Activated CD8-positive, alpha-beta memory T cell treated with anti-CD3 and anti-CD28 coated beads for 48 hours (primary cell): Measurements from ENCODE around the gene SNAP25.
A peak's percentile ranks its signal among the peaks of the same experiment; 100 is the strongest.

Experiments used
- DNase-seq, 3 experiments: peaks; one replicate each; pipeline ENCODE4 v3.0.0-alpha.2; 2020; ENCODE audit warnings: low read depth in 2 of 3, low spot score in 2 of 3

Gene SNAP25

DNA sequence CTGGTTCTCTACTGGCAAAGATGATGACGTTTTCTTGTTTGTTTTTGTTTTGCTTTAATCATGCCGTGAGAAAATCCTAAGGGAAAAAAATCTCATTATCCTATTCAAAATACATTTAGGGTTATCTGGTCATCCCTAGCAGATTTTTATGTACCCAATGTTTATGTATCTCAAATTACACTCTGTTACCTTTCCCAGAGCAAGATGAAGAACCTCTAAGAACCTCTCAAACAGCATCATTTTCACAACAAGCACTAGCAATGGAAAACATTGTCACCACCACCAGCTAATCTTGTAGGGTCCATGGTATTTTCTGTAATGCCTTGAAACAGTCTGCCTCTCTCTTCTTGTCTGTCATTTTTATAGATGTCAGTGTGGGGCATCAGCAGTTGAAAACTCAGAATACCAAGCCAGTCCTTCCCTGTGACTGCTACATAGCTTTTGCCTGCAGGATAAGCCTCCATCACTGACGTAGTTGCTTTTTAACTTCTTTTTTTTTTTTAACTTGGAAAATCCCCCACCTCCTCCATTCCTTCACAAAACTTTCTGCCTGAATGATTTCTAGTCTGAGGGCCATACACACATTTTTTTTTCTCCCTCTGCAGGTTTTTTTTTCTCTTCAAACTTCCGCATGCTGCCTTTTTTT, 2.4 kb upstream of the SNAP25 start:
- DNase-seq: no peak

DNA sequence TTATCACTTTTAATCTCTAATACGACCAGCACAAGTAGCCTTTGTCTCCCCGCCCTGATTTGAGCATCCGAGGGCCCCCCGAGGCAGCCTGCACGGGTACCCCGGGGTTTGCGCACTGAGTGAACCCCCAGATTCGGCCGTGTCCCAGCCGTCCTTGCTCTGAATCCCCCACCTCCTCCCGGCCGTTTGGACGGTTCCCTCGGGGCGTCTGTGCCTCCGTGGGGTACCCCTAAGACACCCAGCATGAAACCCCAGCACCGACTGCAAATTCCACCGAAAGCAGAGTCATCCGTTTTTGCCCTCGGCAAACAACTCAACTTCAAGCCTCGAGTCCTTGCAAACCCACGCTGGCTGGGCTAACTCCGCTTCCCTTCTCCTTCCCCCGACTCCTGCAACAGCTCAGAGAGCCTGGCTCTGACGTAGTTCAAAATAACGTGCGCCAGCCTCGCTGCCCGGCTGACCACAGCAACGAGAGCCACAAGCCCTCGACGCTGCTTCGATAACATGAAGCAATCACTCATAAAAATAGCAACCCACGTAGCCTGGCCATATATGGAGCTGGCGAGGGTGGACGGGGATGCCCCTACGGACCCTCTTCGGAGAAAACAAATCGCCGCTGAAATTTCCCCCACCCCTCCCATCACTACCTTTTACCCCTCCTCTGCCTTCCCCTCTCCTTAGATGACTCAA, 764 bp upstream of the SNAP25 start:
- peak in 1 of 3 experiments; percentile 7 for DNase-seq

DNA sequence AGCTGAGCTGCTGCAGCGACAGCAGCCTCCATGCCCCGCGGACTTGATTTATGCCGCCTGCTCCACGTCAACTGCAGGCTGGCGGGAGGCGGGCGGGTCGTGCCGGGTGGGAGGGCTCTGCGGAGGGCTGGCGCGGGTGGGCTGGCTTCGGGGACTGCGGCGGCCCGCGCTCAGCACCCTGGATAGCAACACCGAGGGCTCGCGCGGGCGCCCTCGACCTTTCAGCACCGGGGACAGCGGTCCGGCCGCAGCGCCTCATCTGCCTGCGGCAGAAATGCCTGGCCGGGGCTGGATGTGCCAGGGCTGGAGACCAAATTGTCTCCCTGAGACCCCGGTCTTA, 792 bp downstream of the SNAP25 start:
- peak in 2 of 3 experiments; percentile 39 to 40 for DNase-seq

DNA sequence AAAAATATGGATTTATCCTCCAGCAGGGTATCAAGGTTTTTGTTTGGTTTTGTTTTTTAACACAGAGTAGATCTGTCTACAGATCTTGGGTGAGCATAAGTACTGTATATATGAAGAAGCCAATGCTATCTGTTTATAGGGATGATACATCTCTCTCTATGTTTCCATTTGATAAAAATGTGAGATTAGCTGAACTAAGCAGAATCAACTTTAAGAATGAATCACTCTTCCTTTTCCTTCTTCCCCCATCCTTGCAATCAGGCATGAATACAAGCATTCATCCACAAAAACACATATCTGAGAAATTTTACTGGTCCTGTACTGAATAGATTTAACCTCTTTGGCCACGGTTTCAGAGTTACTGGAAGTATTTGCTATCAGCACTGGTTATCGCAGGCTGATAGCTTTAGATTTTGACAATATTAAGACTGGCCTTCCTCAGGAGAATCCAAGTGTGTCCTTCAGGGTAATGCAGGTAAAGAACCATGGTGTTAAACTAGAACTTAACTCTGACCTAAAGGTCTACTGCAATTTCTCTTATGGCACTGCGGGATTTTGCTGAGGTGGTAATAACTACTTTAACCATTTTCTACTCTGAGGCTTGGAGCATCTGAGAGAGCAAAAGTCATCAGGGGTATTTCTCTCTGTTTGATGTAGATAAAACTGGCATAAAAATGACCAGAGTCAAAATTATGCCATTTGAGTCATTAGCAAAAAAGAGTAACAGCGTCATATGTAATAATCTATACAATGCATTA, 1.5 kb downstream of the SNAP25 start:
- DNase-seq: no peak

DNA sequence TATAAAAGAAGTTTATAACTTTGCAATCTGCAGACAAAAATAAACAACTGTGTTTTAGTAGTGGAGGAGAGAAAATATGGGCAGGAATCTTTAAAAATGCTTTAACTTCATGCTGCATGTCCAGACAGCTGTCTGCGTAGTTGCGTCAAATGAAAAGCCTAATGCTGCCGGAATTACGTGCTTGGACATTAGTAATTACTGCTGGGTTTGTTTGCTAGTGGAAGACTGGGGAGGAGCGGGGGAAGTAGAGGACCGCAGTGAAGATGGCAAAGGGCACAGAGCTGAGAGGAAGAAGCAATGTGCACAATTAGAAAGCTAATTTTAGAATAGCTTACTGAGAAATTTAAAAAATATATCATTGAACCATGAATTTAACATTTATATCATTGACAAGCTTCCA, 2.4 kb downstream of the SNAP25 start:
- DNase-seq: no peak

DNA sequence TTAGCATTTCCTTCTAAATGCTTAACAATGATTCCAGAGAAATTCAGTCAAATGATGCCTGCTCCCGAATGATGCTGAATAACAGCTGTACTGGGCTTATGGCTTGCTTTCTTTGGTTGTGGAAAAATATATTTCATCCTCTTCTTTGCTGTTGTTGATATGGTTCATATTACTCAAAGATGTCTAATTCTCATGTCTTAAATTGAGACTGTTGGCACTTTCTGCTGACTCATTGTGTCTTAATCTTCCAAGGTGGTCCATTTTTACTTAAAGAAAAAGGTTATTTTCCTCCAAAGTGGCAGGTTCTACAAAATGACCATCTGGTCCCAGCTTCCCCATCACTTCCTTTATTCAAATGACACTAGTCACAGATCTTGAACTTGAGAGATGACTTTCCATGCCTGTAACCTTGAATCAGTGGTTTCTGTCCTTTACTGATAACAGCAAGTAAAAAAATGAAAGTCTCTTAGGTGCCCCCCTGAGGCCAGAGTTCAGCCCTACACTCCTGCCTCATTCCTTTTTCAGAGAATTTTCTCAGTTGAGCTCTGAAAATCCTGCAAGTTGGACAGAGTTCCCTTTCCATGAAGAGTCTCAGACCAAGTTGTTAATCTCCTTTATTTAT, 6.9 kb downstream of the SNAP25 start:
- no peak for DNase-seq

DNA sequence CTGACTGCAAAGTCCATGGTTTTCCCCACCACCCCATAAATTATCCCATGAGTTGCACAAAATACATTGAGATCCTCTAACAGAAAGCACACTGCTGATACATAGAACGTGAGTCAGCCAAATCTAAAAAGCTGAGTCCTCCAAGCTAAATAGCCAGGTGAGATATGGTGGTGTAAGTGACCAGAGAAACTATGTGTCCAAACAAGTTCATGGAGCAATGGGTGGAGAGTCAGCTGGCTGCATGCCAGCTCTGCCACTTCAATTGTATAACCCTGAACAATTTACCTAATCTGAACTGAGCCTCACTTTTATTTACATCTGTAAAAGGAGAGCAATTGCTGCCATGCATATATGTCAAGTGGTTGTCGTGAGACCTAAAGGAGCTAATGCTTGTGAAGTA, 9.7 kb downstream of the SNAP25 start:
- DNase-seq: no peak

DNA sequence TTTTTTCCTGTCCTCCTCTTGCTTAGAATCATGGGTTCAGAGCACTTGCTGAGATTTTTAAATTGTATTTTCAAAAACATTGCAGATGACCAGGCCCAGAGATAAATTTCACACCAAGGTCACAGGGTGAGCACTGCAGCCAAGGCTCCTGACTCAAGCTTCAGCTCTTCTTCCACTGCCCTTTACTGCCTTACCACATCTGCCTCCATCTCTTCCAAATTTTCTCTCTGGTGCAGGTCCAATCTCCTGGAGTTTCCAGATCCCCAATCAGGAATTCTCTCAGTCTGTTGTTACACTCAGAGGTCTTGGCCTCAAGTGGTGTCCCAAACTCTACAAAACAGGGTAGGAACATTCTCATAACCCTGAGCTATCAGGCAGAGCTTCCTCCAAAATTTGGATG, 12.7 kb downstream of the SNAP25 start:
- no peak for DNase-seq

DNA sequence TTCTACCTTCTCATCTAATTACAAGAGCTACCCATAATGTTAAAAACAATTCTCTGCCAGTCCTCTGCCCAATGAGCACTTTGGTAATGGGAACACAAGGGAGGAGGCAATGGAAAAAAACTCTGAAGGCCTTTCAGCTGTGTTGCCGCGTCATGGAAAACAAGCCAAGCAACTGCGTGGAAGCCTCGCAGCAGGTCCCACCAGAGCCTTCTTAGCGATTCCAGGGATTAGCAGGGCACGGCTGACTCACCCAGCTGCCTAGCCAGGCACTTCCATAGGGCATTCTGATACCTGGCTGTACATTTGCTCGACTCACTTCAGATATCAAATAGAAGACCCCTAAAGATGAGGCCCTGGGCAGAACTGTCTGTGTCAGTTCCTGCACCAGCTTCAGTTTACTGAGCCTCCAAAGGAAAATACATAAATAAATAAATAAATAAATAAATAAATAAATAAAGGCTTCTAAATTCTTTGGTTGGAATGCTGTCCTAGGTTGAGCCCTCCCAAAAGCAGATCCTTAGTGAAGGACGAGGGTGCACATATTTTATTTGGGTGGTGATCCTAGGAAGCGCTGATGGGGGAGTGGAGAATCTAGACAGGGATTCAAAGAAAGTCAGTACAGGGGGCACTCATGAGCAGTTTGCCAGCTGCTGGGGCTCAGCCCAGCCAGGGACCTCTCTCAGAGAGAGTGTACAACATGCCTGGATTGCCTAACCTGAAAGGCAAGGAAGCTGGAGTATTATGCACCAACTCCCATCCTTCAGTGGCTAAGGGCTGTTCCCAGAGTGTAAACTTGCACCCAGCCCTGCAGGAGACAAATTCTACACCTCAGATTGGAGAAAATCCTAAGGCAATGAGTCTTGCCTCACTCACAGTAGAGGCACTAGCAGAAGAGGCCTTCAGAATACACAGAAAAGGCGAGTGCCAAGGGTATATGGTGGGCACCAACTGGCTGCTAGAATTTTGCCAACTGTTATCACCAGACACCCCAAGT, 18.2 kb downstream of the SNAP25 start:
- DNase-seq: no peak

DNA sequence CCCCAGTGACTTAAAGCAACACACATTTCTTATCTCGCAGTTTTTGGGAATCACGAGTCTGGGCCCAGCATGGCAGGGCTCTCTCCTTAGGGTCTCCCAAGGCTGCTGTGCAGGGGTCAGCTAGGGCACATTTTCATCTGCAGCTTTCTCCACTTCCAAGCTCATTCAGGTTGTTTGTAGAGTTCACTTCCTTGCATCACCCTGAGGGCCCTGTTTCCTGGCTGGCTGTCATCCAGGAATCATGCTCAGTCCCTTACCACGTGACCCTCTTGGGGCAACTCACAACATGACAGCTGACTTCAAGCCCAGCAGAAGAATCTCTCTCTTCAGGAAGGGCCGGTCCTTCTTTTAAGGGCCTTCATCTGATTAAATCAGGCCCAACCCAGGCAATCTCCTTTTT, 21.3 kb downstream of the SNAP25 start:
- DNase-seq: no peak

DNA sequence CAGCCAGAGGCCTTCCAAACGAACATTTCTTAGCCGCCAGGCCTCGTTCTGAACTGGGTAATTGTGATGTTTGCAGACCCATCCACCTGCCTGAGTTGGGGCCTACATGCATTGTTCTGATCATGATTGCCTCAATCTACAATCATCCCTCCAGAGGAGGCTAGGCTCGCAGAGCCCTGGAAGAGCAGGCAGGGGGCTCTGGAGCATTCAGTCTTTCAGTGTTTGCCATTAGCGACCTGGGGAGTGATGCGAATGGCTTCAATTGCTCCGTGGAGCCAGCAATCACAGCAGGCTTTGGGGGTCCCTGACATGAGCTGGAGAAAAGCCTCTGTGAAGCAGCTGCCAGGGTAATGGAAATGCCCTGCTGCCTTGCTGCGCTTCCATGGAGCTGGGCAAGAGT, 22.0 kb downstream of the SNAP25 start:
- no peak for DNase-seq

DNA sequence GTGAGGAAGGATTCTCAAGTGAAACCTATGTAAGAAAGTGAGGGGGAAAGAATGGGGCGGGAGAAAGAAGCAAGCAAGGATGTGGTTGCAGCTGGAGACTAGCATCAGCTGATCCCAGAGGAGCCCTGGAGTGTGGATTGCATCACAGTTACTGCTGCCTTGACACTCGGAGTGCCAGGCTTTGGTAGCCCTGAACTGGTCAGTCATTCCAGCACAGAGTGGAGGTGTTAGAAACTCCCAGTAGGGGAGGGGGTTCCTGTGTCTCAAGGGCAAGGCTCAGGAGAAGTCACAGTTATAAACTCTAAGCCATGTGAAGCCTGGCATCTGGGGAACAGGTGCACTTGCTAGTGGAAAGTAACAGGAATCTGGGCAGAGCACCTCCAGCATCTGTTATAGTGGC, 23.5 kb downstream of the SNAP25 start:
- no peak for DNase-seq

DNA sequence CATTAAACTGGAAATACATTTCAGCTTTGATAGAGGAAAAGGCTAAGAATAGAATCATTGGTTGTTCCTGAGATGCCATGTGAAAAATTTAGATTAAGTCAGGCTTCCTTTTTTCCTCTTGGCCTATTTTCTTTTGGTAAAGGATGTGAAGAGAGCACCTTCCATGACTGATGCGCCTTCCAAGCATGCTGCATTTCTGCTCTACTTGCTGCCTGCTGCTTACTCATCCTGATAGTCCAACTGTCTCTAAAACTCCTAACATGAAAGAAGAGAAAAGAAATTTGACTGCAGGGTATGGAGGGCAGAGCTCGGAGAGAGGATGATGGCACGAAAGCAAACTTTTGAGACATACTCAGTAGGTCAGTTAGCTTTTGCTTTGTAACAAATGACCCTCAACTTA, 28.8 kb downstream of the SNAP25 start:
- DNase-seq: no peak

DNA sequence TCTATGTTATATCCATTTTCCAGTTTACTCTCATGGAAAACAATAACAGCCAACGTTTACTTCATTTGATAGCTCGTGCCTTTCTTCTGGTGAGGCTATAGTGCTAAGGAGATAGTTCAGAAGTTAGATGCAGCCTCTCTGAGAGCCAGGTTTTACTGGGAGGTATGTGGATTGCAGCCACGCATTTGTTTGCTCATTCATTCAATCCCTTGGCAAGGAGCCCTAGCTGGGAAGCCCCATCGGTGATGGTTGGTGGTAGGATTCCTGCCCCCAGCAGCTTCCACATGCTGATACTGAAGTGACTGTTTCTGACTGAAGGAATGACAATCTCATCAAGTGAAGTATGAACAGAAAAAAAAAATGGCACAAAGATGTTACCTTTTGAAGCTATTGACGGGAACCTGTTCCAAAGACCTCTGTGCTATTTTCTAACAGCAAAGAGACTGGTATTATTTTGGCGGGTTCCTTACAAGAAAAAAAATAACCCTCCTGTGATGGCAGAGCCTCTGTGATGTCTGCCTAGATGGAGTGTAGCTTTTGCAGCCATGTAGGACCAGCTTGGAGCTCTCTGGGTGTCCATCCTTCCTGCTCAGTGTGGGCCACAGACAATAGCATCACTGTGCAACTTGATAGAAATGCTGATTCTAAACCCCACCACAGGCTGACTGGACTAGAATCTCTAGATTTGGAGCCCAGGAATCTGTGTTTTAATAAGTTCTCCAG, 30.6 kb downstream of the SNAP25 start:
- no peak for DNase-seq

DNA sequence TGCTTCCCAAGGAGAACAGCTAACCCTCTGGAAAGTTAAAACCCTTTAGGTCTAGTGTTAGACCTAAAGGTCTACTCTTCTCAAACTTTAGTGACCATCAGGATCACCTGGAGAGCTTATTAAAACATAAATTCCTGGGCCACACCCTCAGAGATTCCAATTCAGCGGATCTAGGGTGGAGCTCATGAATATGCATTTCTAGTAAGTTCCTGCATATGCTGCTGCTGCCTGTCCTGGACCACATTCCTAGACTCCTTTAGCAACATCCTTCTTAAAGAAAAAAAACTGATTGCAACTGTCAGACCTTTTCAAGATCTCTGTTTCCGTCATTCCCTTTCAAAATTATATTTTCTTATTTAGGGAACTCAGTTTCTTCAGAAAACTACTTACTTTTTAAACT, 31.2 kb downstream of the SNAP25 start:
- DNase-seq: no peak

DNA sequence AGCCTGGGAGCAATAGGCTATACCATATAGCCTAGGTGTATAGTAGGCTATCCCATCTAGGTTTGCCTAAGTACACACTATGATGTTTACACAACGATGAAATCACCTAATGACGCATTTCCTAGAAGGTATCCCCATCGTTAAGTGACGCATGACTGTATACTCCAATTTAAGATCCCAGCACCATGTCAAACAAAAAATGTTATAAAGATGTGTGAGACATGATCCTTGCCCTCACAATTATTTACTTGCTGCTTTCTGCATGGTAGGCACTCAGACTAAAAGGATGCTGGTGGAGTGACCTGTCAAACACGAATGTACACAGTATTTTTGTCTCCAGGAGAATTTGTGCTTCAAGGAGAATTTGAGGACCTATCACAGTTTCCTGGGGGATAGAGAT, 32.3 kb downstream of the SNAP25 start:
- DNase-seq: no peak

DNA sequence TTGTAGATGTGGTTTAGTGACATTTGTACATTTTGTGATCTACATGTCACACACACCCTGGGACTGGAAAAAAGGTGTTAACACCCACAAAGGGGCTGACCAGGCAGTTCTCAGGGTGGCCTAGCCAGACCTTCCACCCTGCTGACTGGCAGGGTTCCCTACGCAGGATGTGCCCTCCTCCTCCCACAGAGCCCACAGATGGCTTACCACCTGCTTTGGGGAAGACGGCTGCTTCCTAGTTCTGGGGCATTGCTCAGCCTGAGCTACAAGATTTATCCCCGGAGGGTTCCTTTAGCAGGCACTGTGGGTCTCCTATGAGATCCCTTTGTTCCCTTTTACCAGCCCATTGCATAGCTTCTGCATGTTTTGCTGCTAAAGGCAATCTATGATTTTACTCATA, 35.1 kb downstream of the SNAP25 start:
- no peak for DNase-seq

DNA sequence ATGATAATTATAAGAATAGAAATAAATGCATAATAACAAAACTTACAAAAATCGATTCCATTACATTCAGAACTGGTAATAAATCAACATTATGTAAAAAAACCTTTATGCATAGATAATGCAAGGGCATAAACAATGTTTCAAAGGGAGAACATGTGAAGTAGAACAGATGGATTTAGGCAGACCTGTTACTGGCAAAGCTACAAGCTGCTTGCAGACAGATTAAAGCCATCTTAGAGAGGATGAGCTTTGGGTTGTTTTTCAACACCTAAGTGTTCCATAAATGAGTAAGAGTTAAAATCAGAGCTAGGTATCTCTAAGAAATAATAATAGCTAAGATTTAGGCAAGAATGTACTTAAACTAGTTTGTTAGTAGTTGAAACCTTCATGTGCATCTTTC, 37.2 kb downstream of the SNAP25 start:
- DNase-seq: no peak

DNA sequence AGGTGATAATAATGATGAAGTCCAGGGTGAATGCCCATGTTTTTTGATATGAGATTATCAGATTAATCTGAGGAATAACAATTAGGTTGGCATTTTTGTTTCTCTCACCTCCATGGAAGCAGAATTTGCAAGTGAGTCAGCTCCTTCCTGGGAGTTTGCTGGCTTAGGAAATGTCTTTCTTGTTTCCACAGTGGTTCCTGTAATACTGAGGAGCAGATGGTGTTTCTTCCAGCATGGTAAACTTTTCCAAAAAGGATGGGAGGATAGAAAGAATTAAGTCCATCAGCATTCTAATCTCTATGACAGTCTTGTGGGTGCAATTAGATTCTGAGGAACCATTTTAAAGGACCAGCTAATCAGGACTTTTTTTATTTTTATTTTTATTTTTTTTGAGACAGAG, 40.5 kb downstream of the SNAP25 start:
- DNase-seq: no peak

DNA sequence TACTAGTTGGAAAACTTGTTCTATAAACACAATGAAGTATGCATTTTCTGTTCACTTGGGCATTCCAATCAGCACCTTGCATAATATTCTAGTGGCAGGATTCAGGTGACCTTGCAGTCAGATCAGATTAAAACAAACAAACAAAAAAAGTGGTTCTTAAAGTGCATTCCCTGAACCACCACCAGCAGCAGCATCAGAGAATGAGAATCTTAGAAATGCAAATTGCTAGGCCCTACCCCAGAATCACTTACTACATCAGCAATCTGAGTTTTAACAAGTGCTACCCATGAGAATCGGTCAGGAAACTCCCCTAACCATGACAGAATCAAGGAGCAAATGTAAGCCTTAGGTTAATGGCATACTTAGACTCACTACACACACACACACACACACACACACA, 41.7 kb downstream of the SNAP25 start:
- no peak for DNase-seq
